BLaER1 treated with 17β-estradiol and CSF1 and Interleukin-3, amounts not matched to agents 10 nM and 100 nM (cell line): Measurements from ENCODE around the gene HARBI1.

ENCODE experiments used
- H3K27ac ChIP-seq, 11 experiments: shearing (Covaris generic); formaldehyde crosslinking; 2 replicates each; pipeline ENCODE4 v1.8.1; 2022
- H3K27me3 ChIP-seq, 11 experiments: shearing (Covaris generic); formaldehyde crosslinking; 2 replicates each; pipeline ENCODE4 v1.8.1; 2022
- H3K36me3 ChIP-seq, 11 experiments: shearing (Covaris generic); formaldehyde crosslinking; 2 replicates each; pipeline ENCODE4 v1.8.1; 2022
- H3K4me1 ChIP-seq, 10 experiments: shearing (Covaris generic); formaldehyde crosslinking; 2 replicates each; pipeline ENCODE4 v1.8.1; 2022
- H3K4me2 ChIP-seq, 11 experiments: shearing (Covaris generic); formaldehyde crosslinking; 2 replicates each; pipeline ENCODE4 v1.8.1; 2022
- H3K4me3 ChIP-seq, 10 experiments: shearing (Covaris generic); formaldehyde crosslinking; 2 replicates each; pipeline ENCODE4 v1.8.1; 2022
- H3K9ac ChIP-seq, 11 experiments: shearing (Covaris generic); formaldehyde crosslinking; 2 replicates each; pipeline ENCODE4 v1.8.1; 2022
- H3K9me3 ChIP-seq, 11 experiments: shearing (Covaris generic); formaldehyde crosslinking; replicated peaks in 1 of 11; 2 replicates each; pipeline ENCODE4 v1.8.1; 2022
- H4K20me1 ChIP-seq, 11 experiments: shearing (Covaris generic); formaldehyde crosslinking; 2 replicates each; pipeline ENCODE4 v1.8.1; 2022
- Cebpa-rat ChIP-seq, 11 experiments: shearing (Covaris generic); IDR thresholded peaks; 2 replicates each; pipeline ENCODE4 v1.8.1; 2022

The HARBI1 gene

GRCh38 chr11:46658259-46658658 is 41.2 kb upstream of the HARBI1 start:
- TF ChIP-seq Cebpa-rat (IDR thresholded peaks at IDR 0.05), result no peak
- Histone ChIP-seq H3K4me2 (peak overlapping the region in 7 of 11 experiments; percentile 32 to 75 (median 62); a peak in 11 of 22 replicates), H4K20me1 (no peaks in the 10 kb centered on the region; a peak in 1 of 22 replicates), H3K27ac (peak overlapping the region in 9 of 11 experiments; percentile 76 to 100 (median 98); a peak in 18 of 22 replicates), H3K4me3 (no peak overlapping the region), H3K9ac (peak overlapping the region in 8 of 11 experiments; percentile 66 to 78 (median 76); a peak in 10 of 22 replicates), H3K36me3 (peaks cover 85 to 100% (median 92%) of the 10 kb centered on the region in 11 experiments), H3K27me3 (no peaks in the 10 kb centered on the region), H3K9me3 (no peaks in the 10 kb centered on the region), H3K4me1 (peaks cover 16 to 72% (median 48%) of the 10 kb centered on the region in 10 experiments; a peak in 19 of 20 replicates)

GRCh38 chr11:46657186-46657585 is 40.2 kb upstream of the HARBI1 start:
- Histone ChIP-seq H3K4me3 (no peak overlapping the region), H4K20me1 (no peaks in the 10 kb centered on the region; a peak in 1 of 22 replicates), H3K4me2 (peak overlapping the region in 1 of 11 experiments; percentile 27; a peak in 2 of 22 replicates), H3K4me1 (peaks cover 16 to 62% (median 41%) of the 10 kb centered on the region in 10 experiments; a peak in 19 of 20 replicates), H3K27ac (peak overlapping the region in 8 of 11 experiments; percentile 90 to 100 (median 98); a peak in 16 of 22 replicates), H3K27me3 (no peaks in the 10 kb centered on the region), H3K36me3 (peaks cover 85 to 100% (median 92%) of the 10 kb centered on the region in 11 experiments), H3K9me3 (no peaks in the 10 kb centered on the region), H3K9ac (peak overlapping the region in 4 of 11 experiments; percentile 17 to 78 (median 58); a peak in 7 of 22 replicates)
- no peak for TF ChIP-seq Cebpa-rat (IDR thresholded peaks at IDR 0.05)

GRCh38 chr11:46655631-46656030 is 38.6 kb upstream of the HARBI1 start:
- Histone ChIP-seq H3K4me2 (no peak overlapping the region), H3K27ac (peak overlapping the region in 8 of 11 experiments; percentile 20 to 100 (median 94); a peak in 11 of 22 replicates), H3K27me3 (no peaks in the 10 kb centered on the region), H4K20me1 (peaks cover 0 to 3% (median 0%) of the 10 kb centered on the region in 11 experiments; a peak in 1 of 22 replicates), H3K9me3 (no peaks in the 10 kb centered on the region), H3K4me1 (peaks cover 15 to 46% (median 26%) of the 10 kb centered on the region in 10 experiments; a peak in 19 of 20 replicates), H3K9ac (no peak overlapping the region), H3K4me3 (no peak overlapping the region), H3K36me3 (peaks cover 87 to 100% (median 92%) of the 10 kb centered on the region in 11 experiments)
- TF ChIP-seq Cebpa-rat (IDR thresholded peaks at IDR 0.05), result no peak

GRCh38 chr11:46649180-46649738 is 32.2 kb upstream of the HARBI1 start:
- Histone ChIP-seq H3K4me1 (no peaks in the 10 kb centered on the region), H3K4me2 (no peak overlapping the region), H3K27me3 (no peaks in the 10 kb centered on the region), H3K4me3 (no peak overlapping the region), H3K9me3 (no peaks in the 10 kb centered on the region), H3K36me3 (peaks cover 95 to 100% (median 99%) of the 10 kb centered on the region in 11 experiments), H4K20me1 (peaks cover 0 to 3% (median 0%) of the 10 kb centered on the region in 11 experiments; a peak in 2 of 22 replicates), H3K9ac (no peak overlapping the region), H3K27ac (peak overlapping the region in 2 of 11 experiments; percentile 2 to 36; a peak in 1 of 22 replicates)
- no peak for TF ChIP-seq Cebpa-rat (IDR thresholded peaks at IDR 0.05)

GRCh38 chr11:46643986-46644385 is 27.0 kb upstream of the HARBI1 start:
- peaks cover 6 to 16% (median 10%) of the 10 kb centered on the region in 11 experiments; a peak in 16 of 22 replicates for H3K9me3 ChIP-seq
- TF ChIP-seq Cebpa-rat (IDR thresholded peaks at IDR 0.05), result no peak
- peaks cover 84 to 100% (median 94%) of the 10 kb centered on the region in 11 experiments for H3K36me3 ChIP-seq

GRCh38 chr11:46643531-46643930 is 26.5 kb upstream of the HARBI1 start:
- H3K27me3 ChIP-seq, result no peaks in the 10 kb centered on the region
- H4K20me1 ChIP-seq, result no peaks in the 10 kb centered on the region; a peak in 4 of 22 replicates
- H3K27ac ChIP-seq, result no peak overlapping the region
- no peak overlapping the region for H3K4me2 ChIP-seq
- peaks cover 0 to 18% (median 0%) of the 10 kb centered on the region in 10 experiments; a peak in 5 of 20 replicates for H3K4me1 ChIP-seq
- no peak for TF ChIP-seq Cebpa-rat (IDR thresholded peaks at IDR 0.05)
- H3K9me3 ChIP-seq, result peaks cover 6 to 16% (median 10%) of the 10 kb centered on the region in 11 experiments; a peak in 16 of 22 replicates
- H3K36me3 ChIP-seq, result peaks cover 83 to 99% (median 94%) of the 10 kb centered on the region in 11 experiments
- H3K9ac ChIP-seq, result no peak overlapping the region
- H3K4me3 ChIP-seq, result no peak overlapping the region

More at GRCh38 chr11:46643986-46644385, 27.0 kb upstream of the HARBI1 start:
- Histone ChIP-seq H3K9ac (no peak overlapping the region), H3K4me2 (no peak overlapping the region), H3K27ac (no peak overlapping the region), H3K4me1 (peaks cover 0 to 18% (median 0%) of the 10 kb centered on the region in 10 experiments; a peak in 5 of 20 replicates), H4K20me1 (no peaks in the 10 kb centered on the region; a peak in 4 of 22 replicates), H3K4me3 (no peak overlapping the region), H3K27me3 (no peaks in the 10 kb centered on the region)

- Histone ChIP-seq H4K20me1 (no peaks in the 10 kb centered on the region; a peak in 3 of 22 replicates), H3K4me2 (peak overlapping the region in 2 of 11 experiments; percentile 18 to 21; a peak in 3 of 22 replicates), H3K27ac (peak overlapping the region in 1 of 11 experiments; percentile 13; a peak in 1 of 22 replicates), H3K4me1 (peaks cover 0 to 18% (median 0%) of the 10 kb centered on the region in 10 experiments; a peak in 5 of 20 replicates), H3K36me3 (peaks cover 82 to 99% (median 94%) of the 10 kb centered on the region in 11 experiments), H3K9me3 (peaks cover 6 to 16% (median 10%) of the 10 kb centered on the region in 11 experiments; a peak in 16 of 22 replicates), H3K9ac (no peak overlapping the region), H3K4me3 (no peak overlapping the region), H3K27me3 (no peaks in the 10 kb centered on the region)
- TF ChIP-seq Cebpa-rat (IDR thresholded peaks at IDR 0.05), result no peak
Observed at GRCh38 chr11:46642627-46643335, 25.8 kb upstream of the HARBI1 start.

GRCh38 chr11:46641639-46642038 is 24.6 kb upstream of the HARBI1 start:
- peaks cover 0 to 6% (median 0%) of the 10 kb centered on the region in 11 experiments; a peak in 5 of 22 replicates for H4K20me1 ChIP-seq
- peaks cover 77 to 99% (median 92%) of the 10 kb centered on the region in 11 experiments for H3K36me3 ChIP-seq
- H3K27ac ChIP-seq, result no peak overlapping the region
- no peak for TF ChIP-seq Cebpa-rat (IDR thresholded peaks at IDR 0.05)
- H3K4me3 ChIP-seq, result no peak overlapping the region
- no peaks in the 10 kb centered on the region for H3K27me3 ChIP-seq
- peaks cover 6 to 16% (median 10%) of the 10 kb centered on the region in 11 experiments; a peak in 16 of 22 replicates for H3K9me3 ChIP-seq
- no peak overlapping the region for H3K4me2 ChIP-seq
- no peak overlapping the region for H3K9ac ChIP-seq
- peaks cover 0 to 18% (median 0%) of the 10 kb centered on the region in 10 experiments; a peak in 5 of 20 replicates for H3K4me1 ChIP-seq
